WI38 (cell line): ENCODE data around the gene SHISA9.

Experiments used
- H3K4me3 ChIP-seq: 2 replicates; pipeline ENCODE4 v1.5.1; 2011; ENCODE audit warnings: low read depth, mild to moderate bottlenecking, control low read depth, low read length
- TF ChIP-seq, protein P1 (sequence below): IDR thresholded peaks from 2 replicates; pipeline ENCODE4 v1.5.1; 2012; ENCODE audit warnings: low read depth, mild to moderate bottlenecking, control low read depth, low read length

The SHISA9 gene

DNA sequence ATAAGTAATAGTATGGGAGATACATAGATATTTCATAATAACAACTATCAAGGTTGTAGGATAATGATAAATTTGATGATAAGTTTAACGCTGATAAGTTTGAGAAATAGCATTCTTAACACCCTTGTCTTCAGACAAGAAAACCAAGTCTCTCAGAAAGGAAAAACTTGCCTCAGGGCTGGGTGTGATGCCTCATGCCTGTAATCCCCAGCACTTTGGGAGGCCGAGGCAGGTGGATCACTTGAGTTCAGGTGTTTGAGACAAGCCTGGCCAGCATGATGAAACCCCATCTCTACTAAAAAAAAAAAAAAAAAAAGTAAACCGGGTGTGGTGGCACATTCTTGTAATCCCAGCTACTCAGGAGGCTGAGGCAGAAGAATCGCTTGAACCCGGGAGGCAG, 90.7 kb downstream of the SHISA9 start:
- TF ChIP-seq, protein P1, sequence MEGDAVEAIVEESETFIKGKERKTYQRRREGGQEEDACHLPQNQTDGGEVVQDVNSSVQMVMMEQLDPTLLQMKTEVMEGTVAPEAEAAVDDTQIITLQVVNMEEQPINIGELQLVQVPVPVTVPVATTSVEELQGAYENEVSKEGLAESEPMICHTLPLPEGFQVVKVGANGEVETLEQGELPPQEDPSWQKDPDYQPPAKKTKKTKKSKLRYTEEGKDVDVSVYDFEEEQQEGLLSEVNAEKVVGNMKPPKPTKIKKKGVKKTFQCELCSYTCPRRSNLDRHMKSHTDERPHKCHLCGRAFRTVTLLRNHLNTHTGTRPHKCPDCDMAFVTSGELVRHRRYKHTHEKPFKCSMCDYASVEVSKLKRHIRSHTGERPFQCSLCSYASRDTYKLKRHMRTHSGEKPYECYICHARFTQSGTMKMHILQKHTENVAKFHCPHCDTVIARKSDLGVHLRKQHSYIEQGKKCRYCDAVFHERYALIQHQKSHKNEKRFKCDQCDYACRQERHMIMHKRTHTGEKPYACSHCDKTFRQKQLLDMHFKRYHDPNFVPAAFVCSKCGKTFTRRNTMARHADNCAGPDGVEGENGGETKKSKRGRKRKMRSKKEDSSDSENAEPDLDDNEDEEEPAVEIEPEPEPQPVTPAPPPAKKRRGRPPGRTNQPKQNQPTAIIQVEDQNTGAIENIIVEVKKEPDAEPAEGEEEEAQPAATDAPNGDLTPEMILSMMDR, result no peak
- no peak overlapping the region for H3K4me3 ChIP-seq

DNA sequence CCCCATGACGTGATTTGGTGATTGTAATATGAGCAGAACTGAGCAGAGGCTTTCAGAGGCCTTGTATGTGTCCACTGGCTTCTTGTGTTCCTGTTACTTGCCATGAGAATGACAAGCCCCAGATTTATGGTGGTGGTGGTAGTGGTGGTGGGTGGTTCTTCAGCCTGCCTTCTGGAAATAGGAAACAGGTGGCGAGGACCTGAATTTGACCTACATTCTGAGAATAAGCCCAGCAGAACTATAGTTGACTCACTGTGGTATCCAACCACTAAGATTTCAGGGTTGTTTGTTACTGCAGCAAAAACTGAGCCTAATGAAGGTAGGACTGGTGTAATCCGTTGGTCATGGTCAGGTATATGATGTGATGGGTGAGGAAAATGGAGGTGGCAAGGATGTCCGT, 93.0 kb downstream of the SHISA9 start:
- TF ChIP-seq, protein P1, result no peak
- no peak overlapping the region for H3K4me3 ChIP-seq

DNA sequence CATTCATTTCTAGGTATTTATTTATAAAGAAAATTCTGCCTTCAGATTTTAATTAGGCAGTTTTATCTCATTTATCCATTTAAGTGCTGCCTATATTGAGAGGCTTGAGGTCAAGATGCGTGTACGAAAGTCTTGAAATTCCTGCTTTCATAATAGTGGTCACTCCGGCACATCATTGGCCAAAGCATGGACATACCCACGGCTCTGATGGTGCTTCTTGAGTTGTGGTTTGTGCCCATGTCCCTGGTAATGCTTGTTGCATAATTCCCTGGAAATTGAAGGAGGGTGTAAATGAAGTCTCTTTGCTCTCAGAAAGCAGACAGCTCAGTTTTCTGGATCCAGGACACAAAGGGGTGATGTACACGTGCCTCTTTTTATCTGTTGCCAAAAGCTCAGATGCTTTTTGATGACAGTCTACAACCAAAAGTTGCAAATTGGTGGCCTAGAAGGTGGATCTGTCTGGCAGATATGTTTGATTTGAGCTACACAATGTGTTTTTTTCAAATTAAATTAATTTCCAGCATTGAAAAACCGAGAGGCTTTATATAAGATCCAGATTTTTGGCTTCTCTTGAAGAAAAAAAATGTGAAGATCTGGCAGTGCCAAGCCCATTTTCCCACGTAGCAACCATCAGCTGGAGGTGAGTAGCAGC, 94.4 kb downstream of the SHISA9 start:
- H3K4me3 ChIP-seq, result no peak overlapping the region
- TF ChIP-seq, protein P1, result no peak

DNA sequence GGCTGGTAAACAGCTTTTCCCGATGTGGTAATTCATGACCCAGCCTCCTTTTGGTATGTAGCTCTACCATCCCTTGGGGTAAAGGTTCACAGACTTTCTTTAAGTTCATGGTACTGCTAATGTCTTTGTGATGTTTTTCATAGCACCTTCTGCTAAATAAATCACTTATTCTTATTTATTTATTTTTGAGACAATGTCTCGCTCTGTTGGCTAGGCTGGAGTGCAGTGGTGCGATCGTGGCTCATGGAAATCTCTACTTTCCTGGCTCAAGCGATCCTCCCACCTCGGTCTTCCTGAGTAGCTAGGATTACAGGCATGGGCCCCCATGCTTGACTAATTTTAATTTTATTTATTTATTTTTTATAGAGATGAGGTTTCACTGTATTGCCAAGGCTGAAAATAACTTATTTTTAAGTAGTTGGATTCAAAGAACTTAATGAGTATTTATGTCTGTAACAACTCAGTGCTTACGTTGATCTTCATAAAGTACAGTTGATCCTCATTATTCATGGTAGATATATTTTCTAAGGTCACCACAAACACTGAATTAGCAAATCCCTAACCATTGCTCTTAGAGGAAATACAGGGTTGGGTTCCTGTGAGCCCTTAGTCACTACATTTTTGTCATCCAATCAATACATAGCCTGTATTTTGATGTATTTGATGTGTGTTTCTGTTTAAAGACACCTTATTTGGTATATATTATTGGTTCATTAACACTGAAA, 97.1 kb downstream of the SHISA9 start:
- H3K4me3 ChIP-seq, result no peak overlapping the region
- TF ChIP-seq, protein P1, result no peak

DNA sequence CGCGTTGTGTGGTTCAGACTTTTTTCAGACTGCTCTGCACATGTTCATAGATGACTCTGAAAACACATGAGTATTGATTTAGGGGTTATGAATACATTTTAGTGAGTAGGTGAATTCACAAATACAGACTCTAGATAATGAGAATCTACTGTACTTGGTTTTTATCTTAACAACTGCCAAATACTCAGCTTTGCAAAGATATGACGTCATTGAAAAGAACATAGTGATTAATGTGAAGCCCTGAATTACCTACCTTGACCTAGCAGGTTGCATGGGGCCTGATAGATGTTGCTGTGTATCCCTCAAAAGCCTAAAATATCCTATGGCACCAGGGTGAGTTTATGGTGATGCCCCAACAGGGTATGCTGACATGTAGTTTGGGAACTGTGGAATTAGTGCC, 98.0 kb downstream of the SHISA9 start:
- TF ChIP-seq, protein P1, result no peak
- H3K4me3 ChIP-seq, result no peak overlapping the region

DNA sequence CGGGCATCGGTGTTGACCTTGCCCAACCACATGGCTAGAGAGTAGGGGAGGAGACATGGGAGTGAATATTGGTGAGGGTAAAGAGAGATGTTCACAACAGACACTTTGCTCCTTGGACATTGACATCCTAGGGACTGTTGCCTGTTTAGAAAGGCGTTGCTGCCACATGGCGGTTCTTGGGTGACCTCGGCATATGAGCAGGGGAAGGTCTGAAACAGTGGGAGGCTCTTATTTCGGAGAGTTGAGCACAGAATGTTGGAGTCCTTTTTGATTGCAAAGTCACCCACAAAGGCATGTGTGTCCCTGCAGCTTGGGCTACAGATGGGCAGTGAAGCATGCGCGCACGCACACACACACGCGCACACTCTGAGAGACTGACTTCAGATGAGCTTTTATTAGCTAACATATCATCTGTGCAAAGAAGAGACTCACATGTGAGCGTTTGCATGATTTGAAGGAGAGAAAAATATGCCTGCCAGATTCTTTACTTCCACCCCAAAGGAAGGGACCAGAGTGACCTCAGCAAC, 104.4 kb downstream of the SHISA9 start:
- TF ChIP-seq, protein P1, result no peak
- H3K4me3 ChIP-seq, result no peak overlapping the region

DNA sequence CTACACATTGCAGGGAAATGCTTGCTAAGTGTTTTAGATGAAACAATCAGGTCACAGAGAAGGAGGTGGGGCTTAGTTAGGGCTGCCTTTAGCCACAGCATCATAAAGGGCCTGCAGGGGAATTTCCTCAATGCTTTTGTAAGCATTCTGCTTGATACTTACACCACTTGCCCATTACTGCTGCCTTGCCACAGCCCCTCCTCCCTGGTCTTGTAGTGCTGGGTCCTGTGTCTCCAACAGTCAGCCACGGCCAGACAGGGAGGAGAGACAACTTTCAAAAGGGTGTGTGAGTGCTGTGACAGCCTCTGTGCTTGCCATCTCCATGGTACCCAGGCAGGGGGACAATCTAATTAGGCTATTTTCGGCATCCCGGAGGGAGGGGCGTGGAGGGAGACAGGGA, 111.2 kb downstream of the SHISA9 start:
- H3K4me3 ChIP-seq, result no peak overlapping the region
- TF ChIP-seq, protein P1, result no peak
